Hematopoietic multipotent progenitor cell treated with erythropoietin and hydrocortisone succinate and interleukin-3 and kit ligand, for 17 days (in vitro differentiated cells): ENCODE measurements around the gene MEF2C.

Experiments
- DNase-seq: peaks from one replicate; pipeline ENCODE4 v3.0.0-alpha.2; 2015; ENCODE audit warnings: low spot score

Gene MEF2C

GRCh38 chr5:88888291-88888690 is 5.3 kb upstream of the MEF2C start:
- no peak for DNase-seq

- DNase-seq: no peak
Observed at GRCh38 chr5:88887342-88887741, 4.4 kb upstream of the MEF2C start.

GRCh38 chr5:88886746-88887341 is 3.9 kb upstream of the MEF2C start:
- no peak for DNase-seq

- no peak for DNase-seq
Observed at GRCh38 chr5:88886252-88886651, 3.3 kb upstream of the MEF2C start.

GRCh38 chr5:88885002-88885401 is 2.0 kb upstream of the MEF2C start:
- DNase-seq: no peak

- peak; percentile 19 for DNase-seq
Observed at GRCh38 chr5:88884608-88884877, 1.6 kb upstream of the MEF2C start.

- no peak for DNase-seq
Observed at GRCh38 chr5:88883836-88884607, 1.0 kb upstream of the MEF2C start.

GRCh38 chr5:88882276-88883038 is 527 bp downstream of the MEF2C start:
- peak; percentile 23 for DNase-seq

GRCh38 chr5:88881571-88881971 is 1.4 kb downstream of the MEF2C start:
- peak; percentile 18 for DNase-seq

GRCh38 chr5:88880201-88880600 is 2.8 kb downstream of the MEF2C start:
- no peak for DNase-seq

- DNase-seq: no peak
Observed at GRCh38 chr5:88879724-88880123, 3.3 kb downstream of the MEF2C start.

GRCh38 chr5:88878976-88879375 is 4.0 kb downstream of the MEF2C start:
- DNase-seq: no peak

GRCh38 chr5:88877826-88878225 is 5.2 kb downstream of the MEF2C start:
- DNase-seq: no peak

GRCh38 chr5:88876714-88877113 is 6.3 kb downstream of the MEF2C start:
- DNase-seq: no peak

GRCh38 chr5:88875341-88876234 is 7.4 kb downstream of the MEF2C start:
- DNase-seq: no peak

GRCh38 chr5:88873447-88873846 is 9.5 kb downstream of the MEF2C start:
- DNase-seq: no peak

- no peak for DNase-seq
Observed at GRCh38 chr5:88872971-88873370, 10.0 kb downstream of the MEF2C start.

- DNase-seq: no peak
Observed at GRCh38 chr5:88870285-88870684, 12.7 kb downstream of the MEF2C start.

- DNase-seq: no peak
Observed at GRCh38 chr5:88868468-88869068, 14.4 kb downstream of the MEF2C start.

- DNase-seq: no peak
Observed at GRCh38 chr5:88867638-88868037, 15.3 kb downstream of the MEF2C start.

- no peak for DNase-seq
Observed at GRCh38 chr5:88863523-88863922, 19.5 kb downstream of the MEF2C start.
